Bronchial epithelial cell (primary cell): Measurements from ENCODE around the gene SLC44A2. TPM values are rescaled to one million over a fixed set of nuclear protein-coding genes. Genes with fewer than 3 reads are reported as not detected.
A peak's percentile ranks its signal among the peaks of the same experiment; 100 is the strongest.

Experiments
- DNase-seq: peaks from one replicate; pipeline ENCODE4 v3.0.0-alpha.2; 2010; ENCODE audit warnings: low read depth
- FAIRE-seq: peaks from 2 replicates; lab custom pipeline; 2011; peaks lifted over from hg19 to GRCh38; lab: Jason Lieb, UNC
- H3K27me3 ChIP-seq: 2 replicates; pipeline ENCODE4 v1.5.1; 2011; ENCODE audit warnings: low read length; ENCODE audit not compliant: control insufficient read depth, insufficient read depth
- H3K36me3 ChIP-seq: 2 replicates; pipeline ENCODE4 v1.5.1; 2011; ENCODE audit warnings: low read length; ENCODE audit not compliant: control insufficient read depth, insufficient read depth
- H3K4me3 ChIP-seq: 2 replicates; pipeline ENCODE4 v1.5.1; 2011; ENCODE audit warnings: mild to moderate bottlenecking, low read depth, low read length, control low read depth
- CTCF ChIP-seq: IDR thresholded peaks from 2 replicates; pipeline ENCODE4 v1.5.1; 2011; ENCODE audit warnings: mild to moderate bottlenecking, moderate library complexity, low read length, control low read depth, inconsistent platforms; ENCODE audit not compliant: insufficient read depth, severe bottlenecking
- total RNA-seq: library from RNA; depleted of rRNA; stranded (reverse); fragments of >200 nt; gene quantifications from 2 replicates; pipeline ENCODE4 v1.2.1, GENCODE V29; 2014

SLC44A2 gene
- total RNA-seq, 1 donor from 2014 or later = 18.7 TPM

- Histone ChIP-seq H3K27me3 (no peaks in the 10 kb centered on the region), H3K4me3 (peak overlapping the region; percentile 96), H3K36me3 (peaks cover 11% of the 10 kb centered on the region)
- DNase-seq = no peak
- no peak for FAIRE-seq
- no peak for TF ChIP-seq CTCF
Observed at GRCh38 chr19:10586396-10586795, 39.0 kb upstream of the SLC44A2 start.

GRCh38 chr19:10587022-10587838, 38.1 kb upstream of the SLC44A2 start, which contains the start of gene AP1M2:
Gene AP1M2, minus strand, starts transcription at chr19:10587312. Its CDS starts 81 bp downstream, at chr19:10587231.
- H3K4me3 ChIP-seq = peak within 1 kb of the TSS; percentile 96
- FAIRE-seq = no peak
- peaks cover 8% of the 10 kb centered on the region for H3K36me3 ChIP-seq
- H3K27me3 ChIP-seq = no peaks in the 10 kb centered on the region
- no peak for TF ChIP-seq CTCF
- peak; percentile 60 for DNase-seq

- Histone ChIP-seq H3K4me3 (no peak overlapping the region), H3K27me3 (no peaks in the 10 kb centered on the region), H3K36me3 (peaks cover 8% of the 10 kb centered on the region)
- DNase-seq (no peak), FAIRE-seq (no peak)
- TF ChIP-seq CTCF = no peak
Observed at GRCh38 chr19:10587839-10588150, 37.6 kb upstream of the SLC44A2 start.

GRCh38 chr19:10593148-10593547, 32.2 kb upstream of the SLC44A2 start:
- Histone ChIP-seq H3K27me3 (no peaks in the 10 kb centered on the region), H3K36me3 (no peaks in the 10 kb centered on the region), H3K4me3 (no peak overlapping the region)
- FAIRE-seq (no peak), DNase-seq (no peak)
- TF ChIP-seq CTCF = no peak

- H3K4me3 ChIP-seq = no peak overlapping the region
- FAIRE-seq (no peak), DNase-seq (no peak)
- TF ChIP-seq CTCF = no peak
- no peaks in the 10 kb centered on the region for H3K36me3 ChIP-seq
- no peaks in the 10 kb centered on the region for H3K27me3 ChIP-seq
Observed at GRCh38 chr19:10593820-10594637, 31.3 kb upstream of the SLC44A2 start.
